H1 (cell line): ENCODE results near the gene NTNG2. TPM values are rescaled to one million over a fixed set of nuclear protein-coding genes. Genes with fewer than 3 reads are reported as not detected.

ENCODE experiments used
- CTCF ChIA-PET: fragments of 300-600 bp; sonication (Branson Sonifier 250); formaldehyde crosslinking; loops from one replicate; lab custom pipeline; 2021; ENCODE audit not compliant: partially characterized antibody; lab: Charles Lee
- POLR2A ChIA-PET: fragments of 300-600 bp; sonication (Branson Sonifier 250); formaldehyde crosslinking; loops from one replicate; lab custom pipeline; 2021; ENCODE audit warnings: inconsistent platforms; ENCODE audit not compliant: partially characterized antibody; lab: Charles Lee
- DNase-seq, 2 experiments: peaks; one replicate each; pipeline versions ENCODE4 v3.0.0 to v3.0.0-alpha.2; 2010 to 2022; ENCODE audit warnings: low spot score in 2 of 2, low read depth in 1 of 2, mixed read lengths in 1 of 2
- FAIRE-seq: peaks from 2 replicates; lab custom pipeline; 2011; peaks lifted over from hg19 to GRCh38; lab: Jason Lieb, UNC
- H2AFZ ChIP-seq: 2 replicates; pipeline ENCODE4 v1.8.1; 2012; ENCODE audit warnings: low read length, inconsistent platforms
- H2AK5ac ChIP-seq: 2 replicates; pipeline ENCODE4 v1.6.1; 2013; ENCODE audit warnings: low read depth, low read length
- H2BK120ac ChIP-seq: replicated peaks from 2 replicates; pipeline ENCODE3; 2013; ENCODE audit warnings: low read depth, low read length, inconsistent platforms
- H2BK12ac ChIP-seq: 2 replicates; pipeline ENCODE4 v1.6.1; 2013; ENCODE audit warnings: low read depth, low read length
- H2BK15ac ChIP-seq: 2 replicates; pipeline ENCODE4 v1.6.1; 2013; ENCODE audit warnings: low read length
- H2BK20ac ChIP-seq: 2 replicates; pipeline ENCODE4 v1.6.1; 2013; ENCODE audit warnings: low read length
- H2BK5ac ChIP-seq: 2 replicates; pipeline ENCODE4 v1.6.1; 2013; ENCODE audit warnings: low read depth, low read length
- H3K14ac ChIP-seq: 2 replicates; pipeline ENCODE4 v1.6.1; 2013; ENCODE audit warnings: inconsistent platforms; ENCODE audit not compliant: insufficient read length
- H3K18ac ChIP-seq: 2 replicates; pipeline ENCODE4 v1.6.1; 2013; ENCODE audit warnings: low read length; ENCODE audit errors: extremely low read depth
- H3K23ac ChIP-seq: 2 replicates; pipeline ENCODE4 v1.6.1; 2013; ENCODE audit warnings: inconsistent platforms; ENCODE audit not compliant: insufficient read length
- H3K23me2 ChIP-seq: 2 replicates; pipeline ENCODE4 v1.6.1; 2013; ENCODE audit warnings: low read depth, low read length
- H3K27ac ChIP-seq: 2 replicates; pipeline ENCODE4 v1.6.1; 2011; ENCODE audit warnings: low read depth, low read length, inconsistent platforms
- H3K27me3 ChIP-seq, 4 experiments: replicated peaks in 1 of 4; 1 replicate in 1 of 4; 2 replicates in 3 of 4; pipeline versions ENCODE4 v1.6.1 to v1.8.1; 2011 to 2013; ENCODE audit warnings: low read length in 3 of 4, mild to moderate bottlenecking in 3 of 4, inconsistent platforms in 2 of 4, mixed read lengths in 2 of 4, moderate library complexity in 1 of 4; ENCODE audit not compliant: control insufficient read depth in 3 of 4, insufficient read depth in 3 of 4; ENCODE audit errors: extremely low read depth in 1 of 4
- H3K36me3 ChIP-seq, 4 experiments: 2 replicates each; pipeline versions ENCODE4 v1.6.1 to v1.8.1; 2011 to 2013; ENCODE audit warnings: mild to moderate bottlenecking in 4 of 4, low read length in 3 of 4, moderate library complexity in 2 of 4, control low read depth in 1 of 4, inconsistent platforms in 1 of 4; ENCODE audit not compliant: insufficient read depth in 4 of 4, control insufficient read depth in 2 of 4
- H3K4ac ChIP-seq: replicated peaks from 2 replicates; pipeline ENCODE3; 2013; ENCODE audit warnings: low read length, low read depth, mixed read lengths, inconsistent platforms; ENCODE audit not compliant: insufficient read length
- H3K4me1 ChIP-seq, 4 experiments: replicated peaks in 1 of 4; 1 replicate in 1 of 4; 2 replicates in 3 of 4; pipeline versions ENCODE4 v1.6.1 to v1.8.1; 2011 to 2013; ENCODE audit warnings: low read length in 3 of 4, inconsistent platforms in 2 of 4, mixed read lengths in 1 of 4; ENCODE audit not compliant: insufficient read depth in 4 of 4, control insufficient read depth in 3 of 4
- H3K4me2 ChIP-seq, 2 experiments: 2 replicates each; pipeline versions ENCODE4 v1.6.1 to v1.8.1; 2011 to 2013; ENCODE audit warnings: low read depth in 2 of 2, low read length in 2 of 2, control low read depth in 1 of 2, inconsistent platforms in 1 of 2, mild to moderate bottlenecking in 1 of 2; ENCODE audit not compliant: insufficient read depth in 1 of 2
- H3K4me3 ChIP-seq, 4 experiments: fragments of 200-600, 300-600 bp in 1 of 4; sonication (generic), shearing (Covaris generic), sonication (Bioruptor Twin) in 1 of 4; 2 replicates each; pipeline versions ENCODE4 v1.5.1 to v1.8.1; 2011 to 2016; ENCODE audit warnings: low read length in 4 of 4, low read depth in 3 of 4, control low read depth in 2 of 4, inconsistent platforms in 2 of 4, mild to moderate bottlenecking in 2 of 4, mixed read lengths in 1 of 4, moderate library complexity in 1 of 4; ENCODE audit not compliant: insufficient read depth in 2 of 4; ENCODE audit errors: extremely low read depth in 1 of 4
- H3K56ac ChIP-seq: replicated peaks from 2 replicates; pipeline ENCODE3; 2013; ENCODE audit warnings: low read depth, mild to moderate bottlenecking, mixed read lengths, low read length, inconsistent platforms; ENCODE audit not compliant: insufficient read length
- H3K79me1 ChIP-seq: 2 replicates; pipeline ENCODE4 v1.6.1; 2013; ENCODE audit warnings: low read depth, low read length, control low read depth
- H3K79me2 ChIP-seq, 2 experiments: 2 replicates each; pipeline versions ENCODE4 v1.6.1 to v1.8.1; 2012 to 2013; ENCODE audit warnings: low read length in 2 of 2, mild to moderate bottlenecking in 2 of 2, inconsistent platforms in 1 of 2; ENCODE audit not compliant: insufficient read depth in 2 of 2, control insufficient read depth in 1 of 2
- H3K9ac ChIP-seq, 4 experiments: replicated peaks in 1 of 4; 1 replicate in 1 of 4; 2 replicates in 3 of 4; pipeline versions ENCODE4 v1.6.1 to v1.8.1; 2011 to 2013; ENCODE audit warnings: low read depth in 3 of 4, low read length in 3 of 4, control low read depth in 2 of 4, mild to moderate bottlenecking in 2 of 4, moderate library complexity in 2 of 4, inconsistent platforms in 1 of 4; ENCODE audit errors: extremely low read depth in 1 of 4
- H3K9me3 ChIP-seq, 2 experiments: 2 replicates each; pipeline versions ENCODE4 v1.6.1 to v1.8.1; 2012 to 2013; ENCODE audit warnings: mild to moderate bottlenecking in 2 of 2, moderate library complexity in 2 of 2, control low read depth in 1 of 2, inconsistent platforms in 1 of 2, low read depth in 1 of 2, low read length in 1 of 2, mixed read lengths in 1 of 2; ENCODE audit not compliant: insufficient read depth in 2 of 2
- H4K20me1 ChIP-seq, 2 experiments: replicated peaks in 1 of 2; 2 replicates each; pipeline versions ENCODE3 to v1.8.1; 2011 to 2013; ENCODE audit warnings: inconsistent platforms in 2 of 2, low read length in 2 of 2, mild to moderate bottlenecking in 1 of 2; ENCODE audit not compliant: insufficient read depth in 2 of 2, control insufficient read depth in 1 of 2
- H4K5ac ChIP-seq: 2 replicates; pipeline ENCODE4 v1.6.1; 2013; ENCODE audit warnings: low read length, low read depth, mixed read lengths, inconsistent platforms; ENCODE audit not compliant: insufficient read length
- H4K8ac ChIP-seq: 2 replicates; pipeline ENCODE4 v1.8.0; 2013; ENCODE audit warnings: mild to moderate bottlenecking, moderate library complexity, low read length, inconsistent platforms; ENCODE audit not compliant: insufficient read depth; ENCODE audit errors: extremely low read depth
- H4K91ac ChIP-seq: replicated peaks from 2 replicates; pipeline ENCODE3; 2013; ENCODE audit warnings: low read length, mixed read lengths, inconsistent platforms; ENCODE audit not compliant: insufficient read length
- EP300 ChIP-seq, 2 experiments: IDR thresholded peaks; 1 replicate in 1 of 2; 2 replicates in 1 of 2; pipeline ENCODE4 v1.6.1; 2011 to 2012; ENCODE audit warnings: low read depth in 2 of 2, low read length in 2 of 2, mild to moderate bottlenecking in 2 of 2, borderline replicate concordance in 1 of 2, inconsistent platforms in 1 of 2, moderate library complexity in 1 of 2
- SP2 ChIP-seq: IDR thresholded peaks from 2 replicates; pipeline ENCODE4 v1.6.1; 2012; ENCODE audit warnings: mild to moderate bottlenecking, low read length, inconsistent platforms
- WGBS, 2 experiments: shearing (Covaris generic) in 1 of 2; methylation state at CpG; one replicate each; pipeline versions ENCODE4 v1.1.6 to v1.1.7; 2013 to 2015; ENCODE audit warnings: low lambda C conversion rate in 2 of 2, mixed read lengths in 2 of 2, inconsistent platforms in 1 of 2, low coverage in 1 of 2, missing lambda C conversion rate in 1 of 2; ENCODE audit not compliant: insufficient replicate concordance in 2 of 2, insufficient coverage in 1 of 2, insufficient read length in 1 of 2; ENCODE audit errors: extremely low coverage in 1 of 2, missing lambda C conversion rate in 1 of 2; 5-methylcytosine and 5-hydroxymethylcytosine counted together
- polyA plus RNA-seq, 7 experiments: library from polyadenylated mRNA; depleted of rRNA in 3 of 7; stranded (reverse) in 5 of 7; unstranded in 2 of 7; fragments of >200 nt in 5 of 7; fragments of 200-250 nt in 2 of 7; gene quantifications; 1 replicate in 5 of 7; 2 replicates in 1 of 7; 4 replicates in 1 of 7; pipeline versions ENCODE4 v1.2.1 to v1.2.3, GENCODE V29; 2011 to 2013; ENCODE audit warnings: missing spikeins in 2 of 7, mixed read lengths in 2 of 7
- total RNA-seq: library from RNA; stranded (reverse); fragmentation: NEBNext Ultra II Directional; extraction: Animal tissue kit (Norgen Biotek cat#: 25700); gene quantifications from 2 replicates; pipeline ENCODE4 v1.2.1, GENCODE V29; 2021
- TF ChIP-seq, protein P1 (sequence below): IDR thresholded peaks from 2 replicates; pipeline ENCODE4 v1.6.1; 2012; ENCODE audit warnings: low read length, inconsistent platforms

Gene NTNG2
- total and polyA plus RNA-seq, 2 of the 8 experiments (the other 6 are each of a cell fraction or from before 2014, with no cell fraction given), result 1.4 to 1.5 TPM

GRCh38 chr9:132287256-132287760, 125.5 kb downstream of the NTNG2 start:
- Histone ChIP-seq H3K9ac (no peak overlapping the region), H3K4me2 (no peak overlapping the region), H2BK12ac (no peak overlapping the region), H4K5ac (no peak overlapping the region), H2BK120ac (no peak overlapping the region), H3K27ac (no peak overlapping the region), H3K27me3 (no peaks in the 10 kb centered on the region), H4K8ac (no peak overlapping the region), H2AK5ac (no peak overlapping the region), H3K23me2 (no peaks in the 10 kb centered on the region), H2BK5ac (no peak overlapping the region), H3K23ac (no peak overlapping the region), H3K79me1 (no peaks in the 10 kb centered on the region), H3K79me2 (no peaks in the 10 kb centered on the region), H3K56ac (no peak overlapping the region), H3K14ac (no peak overlapping the region), H3K4me3 (no peak overlapping the region), H4K91ac (no peak overlapping the region), H3K4me1 (no peaks in the 10 kb centered on the region), H2BK20ac (no peak overlapping the region), H3K4ac (no peak overlapping the region), H2BK15ac (no peak overlapping the region), H2AFZ (no peak overlapping the region), H4K20me1 (no peaks in the 10 kb centered on the region), H3K18ac (no peak overlapping the region), H3K36me3 (peaks cover 0 to 43% (median 36%) of the 10 kb centered on the region in 4 experiments; a peak in 7 of 8 replicates), H3K9me3 (no peaks in the 10 kb centered on the region)
- TF ChIP-seq EP300 (IDR thresholded peaks at IDR 0.05; ENCODE audit: borderline replicate concordance in 1 of 2, low read depth in 2 of 2, low read length in 2 of 2) (no peak), SP2 (no peak)
- TF ChIP-seq, protein P1, sequence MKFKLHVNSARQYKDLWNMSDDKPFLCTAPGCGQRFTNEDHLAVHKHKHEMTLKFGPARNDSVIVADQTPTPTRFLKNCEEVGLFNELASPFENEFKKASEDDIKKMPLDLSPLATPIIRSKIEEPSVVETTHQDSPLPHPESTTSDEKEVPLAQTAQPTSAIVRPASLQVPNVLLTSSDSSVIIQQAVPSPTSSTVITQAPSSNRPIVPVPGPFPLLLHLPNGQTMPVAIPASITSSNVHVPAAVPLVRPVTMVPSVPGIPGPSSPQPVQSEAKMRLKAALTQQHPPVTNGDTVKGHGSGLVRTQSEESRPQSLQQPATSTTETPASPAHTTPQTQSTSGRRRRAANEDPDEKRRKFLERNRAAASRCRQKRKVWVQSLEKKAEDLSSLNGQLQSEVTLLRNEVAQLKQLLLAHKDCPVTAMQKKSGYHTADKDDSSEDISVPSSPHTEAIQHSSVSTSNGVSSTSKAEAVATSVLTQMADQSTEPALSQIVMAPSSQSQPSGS, result no peak
- FAIRE-seq (no peak), DNase-seq (no peak)
- WGBS, 2 experiments, result 91% methylated on average over 3 of the region's 3 CpGs; no CpG with 5 or more reads in 1 of the 2 experiments
- ChIA-PET POLR2A (interaction anchor here (0.8 kb wide), 1 partner anchor 32 kb away, joined by 3 read pairs; no protein-coding TSS in a partner anchor), CTCF (interaction anchor here (0.8 to 2.6 kb wide), 3 partner anchors 12 to 28 kb away, joined by 3 to 8 read pairs (median 3); no protein-coding TSS in a partner anchor)
